Measurements from ENCODE around the gene KLF7. TPM values are rescaled to one million over a fixed set of nuclear protein-coding genes. Genes with fewer than 3 reads are reported as not detected.

The KLF7 gene
- total and polyA plus RNA-seq, 2 donors (not counting 3 experiments of a cell fraction or from before 2014, with no cell fraction given): 32.8 to 42.9 TPM

DNA sequence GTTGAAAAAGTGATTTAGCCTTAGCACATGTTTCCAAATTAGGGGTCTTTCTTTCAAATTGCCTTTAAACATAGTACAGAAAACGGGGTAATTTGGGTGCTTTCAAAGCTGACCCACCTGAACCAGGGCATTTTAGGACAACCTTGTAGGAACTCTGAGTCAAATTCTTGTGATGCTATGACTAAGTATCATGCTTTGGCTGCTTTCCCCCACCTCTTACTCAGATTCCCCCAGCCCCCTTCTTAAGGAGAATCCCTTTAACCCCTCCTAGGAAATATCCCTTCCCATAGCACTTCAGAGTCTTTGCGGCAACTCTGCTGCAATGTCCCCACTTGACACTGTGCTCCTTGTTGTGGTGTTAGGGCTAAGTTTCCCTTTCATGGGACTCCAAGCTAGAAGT lies 18.6 kb upstream of the KLF7 start:
- Histone ChIP-seq H3K9me3 (replicated peaks; ENCODE audit: control insufficient read depth, insufficient read depth, low read length) (no peaks in the 10 kb centered on the region), H3K4me3 (replicated peaks in 1 of 3; ENCODE audit: insufficient read depth in 1 of 3, low read depth in 1 of 3, low read length in 3 of 3) (no peak overlapping the region), H3K36me3 (ENCODE audit: control insufficient read depth in 2 of 2, extremely low read depth in 1 of 2, insufficient read depth in 2 of 2, low read length in 2 of 2) (no peaks in the 10 kb centered on the region), H2AFZ (ENCODE audit: low read depth, low read length) (no peak overlapping the region), H3K79me2 (ENCODE audit: control insufficient read depth, insufficient read depth, low read length) (no peaks in the 10 kb centered on the region), H3K9me1 (replicated peaks; ENCODE audit: control insufficient read depth, extremely low read depth, insufficient read depth, low read length) (no peaks in the 10 kb centered on the region), H3K27me3 (ENCODE audit: control insufficient read depth in 2 of 2, insufficient read depth in 2 of 2, low read length in 2 of 2) (no peaks in the 10 kb centered on the region), H3K4me1 (ENCODE audit: control insufficient read depth, extremely low read depth, insufficient read depth, low read length) (peaks cover 4% of the 10 kb centered on the region), H3K4me2 (ENCODE audit: insufficient read depth, low read length) (no peak overlapping the region), H4K20me1 (replicated peaks; ENCODE audit: control insufficient read depth, extremely low read depth, insufficient read depth, low read length) (no peaks in the 10 kb centered on the region), H3K9ac (replicated peaks; ENCODE audit: extremely low read depth, insufficient read depth, low read length) (no peak overlapping the region), H3K27ac (ENCODE audit: insufficient read depth, low read depth, low read length) (no peak overlapping the region)
- no peak for FAIRE-seq
- dilution Hi-C loops (cut with MboI; ENCODE audit: extremely low pct_ligation_motif_present, low sequenced_read_pairs): no loop called here
- BruUV-seq (replicated peaks): no TSS peak
- intact Hi-C loops (cut with micrococcal nuclease): no loop called here
- CTCF ChIA-PET: no interaction called here
- DNase-seq (ENCODE audit: low read depth, low spot score): no peak
- POLR2A ChIA-PET: no interaction called here
- TF ChIP-seq, protein P1, sequence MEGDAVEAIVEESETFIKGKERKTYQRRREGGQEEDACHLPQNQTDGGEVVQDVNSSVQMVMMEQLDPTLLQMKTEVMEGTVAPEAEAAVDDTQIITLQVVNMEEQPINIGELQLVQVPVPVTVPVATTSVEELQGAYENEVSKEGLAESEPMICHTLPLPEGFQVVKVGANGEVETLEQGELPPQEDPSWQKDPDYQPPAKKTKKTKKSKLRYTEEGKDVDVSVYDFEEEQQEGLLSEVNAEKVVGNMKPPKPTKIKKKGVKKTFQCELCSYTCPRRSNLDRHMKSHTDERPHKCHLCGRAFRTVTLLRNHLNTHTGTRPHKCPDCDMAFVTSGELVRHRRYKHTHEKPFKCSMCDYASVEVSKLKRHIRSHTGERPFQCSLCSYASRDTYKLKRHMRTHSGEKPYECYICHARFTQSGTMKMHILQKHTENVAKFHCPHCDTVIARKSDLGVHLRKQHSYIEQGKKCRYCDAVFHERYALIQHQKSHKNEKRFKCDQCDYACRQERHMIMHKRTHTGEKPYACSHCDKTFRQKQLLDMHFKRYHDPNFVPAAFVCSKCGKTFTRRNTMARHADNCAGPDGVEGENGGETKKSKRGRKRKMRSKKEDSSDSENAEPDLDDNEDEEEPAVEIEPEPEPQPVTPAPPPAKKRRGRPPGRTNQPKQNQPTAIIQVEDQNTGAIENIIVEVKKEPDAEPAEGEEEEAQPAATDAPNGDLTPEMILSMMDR (IDR thresholded peaks at IDR 0.05; ENCODE audit: extremely low read depth in 1 of 2, insufficient read depth in 1 of 2, low read depth in 1 of 2, low read length in 2 of 2): no peak
- TF ChIP-seq GATA2 (IDR thresholded peaks at IDR 0.05; ENCODE audit: insufficient read depth, insufficient read length, low read depth, low read length): no peak
- no peak for TF ChIP-seq POLR2AphosphoS5 (IDR thresholded peaks at IDR 0.05; ENCODE audit: insufficient read depth, low read depth, low read length)
- no peak for TF ChIP-seq MYC (IDR thresholded peaks at IDR 0.05; ENCODE audit: low read depth, low read length)
- TF ChIP-seq JUN (IDR thresholded peaks at IDR 0.05; ENCODE audit: borderline replicate concordance, insufficient read depth, insufficient read length, low read depth): no peak
- TF ChIP-seq, protein P2, sequence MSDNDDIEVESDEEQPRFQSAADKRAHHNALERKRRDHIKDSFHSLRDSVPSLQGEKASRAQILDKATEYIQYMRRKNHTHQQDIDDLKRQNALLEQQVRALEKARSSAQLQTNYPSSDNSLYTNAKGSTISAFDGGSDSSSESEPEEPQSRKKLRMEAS (IDR thresholded peaks at IDR 0.05; ENCODE audit: insufficient read depth, insufficient read length): no peak
- no peak for TF ChIP-seq EZH2 (IDR thresholded peaks at IDR 0.05; ENCODE audit: borderline replicate concordance, low read depth, low read length, severe bottlenecking)
- no peak for TF ChIP-seq FOS (IDR thresholded peaks at IDR 0.05; ENCODE audit: borderline replicate concordance, insufficient read depth, low read length)
- TF ChIP-seq POLR2A (IDR thresholded peaks at IDR 0.05; ENCODE audit: low read depth, low read length): no peak
